Adrenal gland (tissue), 12 donors: Measurements from ENCODE around the gene TBL3. TPM values are rescaled to one million over a fixed set of nuclear protein-coding genes. Genes with fewer than 3 reads are reported as not detected.

Experiments used
- DNase-seq, 7 donors: peaks; one replicate each; pipeline ENCODE4 v3.0.0-alpha.2; 2019 to 2020
- H3K27ac ChIP-seq, 5 donors: fragments of 200-600 bp; sonication (generic) in 4 of 5; 1 replicate in 3 of 5; 2 replicates in 2 of 5; pipeline versions ENCODE4 v1.5.1 to v1.8.0; 2016 to 2020; ENCODE audit warnings: mild to moderate bottlenecking in 1 of 5
- H3K27me3 ChIP-seq: fragments of 200-600 bp; 2 replicates; pipeline ENCODE4 v1.8.0; 2021
- H3K36me3 ChIP-seq, 2 donors: fragments of 200-600 bp; replicated peaks in 1 of 2; 1 replicate in 1 of 2; 2 replicates in 1 of 2; pipeline versions ENCODE4 v1.5.1 to v1.8.0; 2018 to 2022
- H3K4me1 ChIP-seq, 2 donors: fragments of 200-600 bp; replicated peaks in 1 of 2; 1 replicate in 1 of 2; 2 replicates in 1 of 2; pipeline versions ENCODE4 v1.5.1 to v1.8.0; 2018 to 2021
- H3K4me3 ChIP-seq, 4 donors: fragments of 200-600 bp; sonication (generic) in 3 of 4; one replicate each; pipeline ENCODE4 v1.5.1; 2016 to 2018
- H3K9me3 ChIP-seq, 3 donors: fragments of 200-600 bp; sonication (generic) in 1 of 3; replicated peaks in 1 of 3; 1 replicate in 2 of 3; 2 replicates in 1 of 3; pipeline versions ENCODE4 v1.5.1 to v1.8.0; 2016 to 2021
- CTCF ChIP-seq, 6 experiments: fragments of 450-650 bp in 4 of 6; fragments of 200-600 bp in 2 of 6; sonication (generic) in 1 of 6; IDR thresholded peaks; 1 replicate in 5 of 6; 2 replicates in 1 of 6; pipeline versions ENCODE4 v1.5.1 to v1.8.0; 2016 to 2021; ENCODE audit warnings: antibody characterized with exemption in 6 of 6, mild to moderate bottlenecking in 2 of 6, moderate library complexity in 1 of 6
- POLR2A ChIP-seq, 2 donors: fragments of 450-650 bp; IDR thresholded peaks; one replicate each; pipeline ENCODE4 v1.6.1; 2017; ENCODE audit warnings: antibody characterized with exemption in 2 of 2, mild to moderate bottlenecking in 2 of 2, moderate library complexity in 1 of 2
- WGBS, 4 donors: extraction: QIAGEN DNeasy Blood & Tissue Kit in 2 of 4; methylation state at CpG; one replicate each; pipeline versions ENCODE4 v1.1.5 to v1.1.7; 2013 to 2017; 5-methylcytosine and 5-hydroxymethylcytosine counted together
- intact Hi-C, 2 donors: fragments of 100-400 bp; cut with DNase I; formaldehyde crosslinking; loops; one replicate each; pipeline versions ENCODE4 v1.14.1 to v1.15.0; 2022 to 2023
- polyA plus RNA-seq, 3 donors: library from polyadenylated mRNA; stranded (reverse); fragments of 200-250 nt in 2 of 3; fragments of 350-450 nt in 1 of 3; fragmentation: Illumina TruSeq in 1 of 3; extraction: RNeasy Lipid Tissue Mini Kit (QIAGEN cat#74804) in 1 of 3; gene quantifications; one replicate each; pipeline ENCODE4 v1.2.3, GENCODE V29; 2013 to 2014
- total RNA-seq, 9 donors: library from RNA; depleted of rRNA in 4 of 9; stranded (reverse); fragments of >200 nt in 4 of 9; fragments of 120-200 nt in 1 of 9; fragmentation: NEBNext Ultra II Directional in 1 of 9; extraction: Animal tissue kit (Norgen Biotek cat#: 25700) in 1 of 9; gene quantifications; one replicate each; pipeline versions ENCODE4 v1.1.0 to v1.2.4, GENCODE V29; 2013 to 2023
- donor health status: healthy with polysubstance abuse.
- donor health status: Bipolar disorder and iron deficiency.
- donor health status: DM: yes; HTN: yes; CAD: no.
- donor health status: DM: no; HTN: no; CAD: no.
- donor health status: DM: no; HTN: no; CAD: no.
- donor health status: DM: yes; HTN: yes; CAD: no.

The TBL3 gene
- total and polyA plus RNA-seq, 12 donors: 10.8 to 137 (median 36.2) TPM

GRCh38 chr16:2001456-2002355, 29.9 kb downstream of the TBL3 start:
- H3K27me3 ChIP-seq: no peaks in the 10 kb centered on the region
- H3K4me1 ChIP-seq: peaks cover 0 to 41% of the 10 kb centered on the region in 2 donors
- H3K4me3 ChIP-seq: no peak overlapping the region
- TF ChIP-seq POLR2A (IDR thresholded peaks at IDR 0.05): no peak
- no peak for TF ChIP-seq CTCF (IDR thresholded peaks at IDR 0.05)
- WGBS, 4 donors: 93 to 97% (median 96%) methylated on average over 33 to 53 of the region's 53 CpGs
- H3K36me3 ChIP-seq: peaks cover 0 to 57% of the 10 kb centered on the region in 2 donors
- no peak overlapping the region for H3K27ac ChIP-seq
- H3K9me3 ChIP-seq: no peaks in the 10 kb centered on the region
- intact Hi-C loops: no loop called here
- DNase-seq: no peak

- DNase-seq: no peak
- H3K36me3 ChIP-seq: peaks cover 0 to 57% of the 10 kb centered on the region in 2 donors
- H3K4me1 ChIP-seq: peaks cover 2 to 37% of the 10 kb centered on the region in 2 donors
- WGBS, 4 donors: 89 to 92% (median 91%) methylated on average over 25 to 47 of the region's 47 CpGs
- TF ChIP-seq POLR2A (IDR thresholded peaks at IDR 0.05): no peak
- no peak for TF ChIP-seq CTCF (IDR thresholded peaks at IDR 0.05)
- no peaks in the 10 kb centered on the region for H3K27me3 ChIP-seq
- H3K4me3 ChIP-seq: no peak overlapping the region
- H3K9me3 ChIP-seq: no peaks in the 10 kb centered on the region
- no peak overlapping the region for H3K27ac ChIP-seq
- intact Hi-C loops: no loop called here
These were observed 30.8 kb downstream of the TBL3 start for GRCh38 chr16:2002406-2003230.

DNA sequence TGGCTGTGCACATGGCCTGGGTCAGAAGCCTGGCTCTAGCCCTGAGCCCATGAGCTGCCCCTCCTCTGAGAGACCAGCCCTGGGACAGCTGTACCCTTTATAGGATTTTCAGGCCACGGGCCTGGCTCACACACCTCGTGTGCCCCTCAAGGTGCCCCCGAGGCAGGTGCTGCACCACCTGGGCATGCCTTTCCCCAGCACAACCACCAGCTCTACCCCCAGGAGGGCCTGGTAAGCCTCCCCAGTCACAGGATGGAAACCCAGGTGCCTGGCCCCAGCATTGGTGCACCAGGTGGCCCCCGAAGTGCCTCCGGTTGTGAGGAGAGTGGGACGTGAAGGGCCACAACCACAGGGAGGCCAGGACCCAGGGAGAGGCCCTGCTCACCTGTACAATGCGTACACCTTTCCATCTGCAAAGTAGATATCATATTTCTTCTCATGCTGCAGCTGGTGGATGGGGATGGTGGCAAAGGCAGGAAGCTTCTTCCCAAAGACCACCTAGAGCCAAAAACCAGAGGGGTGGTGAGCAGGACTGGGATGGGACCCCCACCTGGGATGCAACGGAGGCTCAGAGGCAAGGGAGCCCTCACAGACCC, 31.5 kb downstream of the TBL3 start:
- no peak overlapping the region for H3K4me3 ChIP-seq
- peaks cover 10 to 37% of the 10 kb centered on the region in 2 donors for H3K4me1 ChIP-seq
- peak overlapping the region in 2 of 5 donors; percentile 22 to 49 for H3K27ac ChIP-seq
- 63 to 81% (median 69%) methylated on average over 2 to 8 of the region's 8 CpGs for WGBS, 4 donors
- DNase-seq: no peak
- H3K27me3 ChIP-seq: no peaks in the 10 kb centered on the region
- TF ChIP-seq CTCF (IDR thresholded peaks at IDR 0.05) (no peak), POLR2A (IDR thresholded peaks at IDR 0.05) (no peak)
- H3K36me3 ChIP-seq: peaks cover 0 to 52% of the 10 kb centered on the region in 2 donors
- intact Hi-C loops: no loop called here
- no peaks in the 10 kb centered on the region for H3K9me3 ChIP-seq
